IPS DF 19.7 (cell line): ENCODE data around the gene OR52K1.
"Not testable (repeated sequence)": the region's sequence is repeated elsewhere in the genome, so short reads cannot be mapped to it uniquely, and the experiment has no call there.

Experiments
- DNase-seq: peaks from one replicate; pipeline ENCODE4 v3.0.0-alpha.2; 2013; ENCODE audit warnings: low read depth, low spot score

Gene OR52K1

GRCh38 chr11:4491405-4491804 is 9.0 kb downstream of the OR52K1 start:
- not testable (repeated sequence) for DNase-seq

- DNase-seq, result no peak
These were observed 9.6 kb downstream of the OR52K1 start for GRCh38 chr11:4491878-4492606.

GRCh38 chr11:4493480-4493818 is 11.0 kb downstream of the OR52K1 start:
- no peak for DNase-seq

- no peak for DNase-seq
These were observed 13.0 kb downstream of the OR52K1 start for GRCh38 chr11:4495487-4495886.

- no peak for DNase-seq
These were observed 13.5 kb downstream of the OR52K1 start for GRCh38 chr11:4495986-4496385.

GRCh38 chr11:4496557-4497248 is 14.3 kb downstream of the OR52K1 start:
- DNase-seq, result no peak

- DNase-seq, result no peak
These were observed 26.4 kb downstream of the OR52K1 start for GRCh38 chr11:4508886-4509285.

- no peak for DNase-seq
These were observed 29.1 kb downstream of the OR52K1 start for GRCh38 chr11:4511282-4512245.

- DNase-seq, result no peak
These were observed 31.8 kb downstream of the OR52K1 start for GRCh38 chr11:4514196-4514595.

GRCh38 chr11:4522339-4522738 is 39.9 kb downstream of the OR52K1 start:
- no peak for DNase-seq

- DNase-seq, result no peak
These were observed 40.3 kb downstream of the OR52K1 start for GRCh38 chr11:4522752-4523151.

GRCh38 chr11:4523666-4524065 is 41.2 kb downstream of the OR52K1 start:
- DNase-seq, result no peak

GRCh38 chr11:4527926-4528325 is 45.5 kb downstream of the OR52K1 start:
- DNase-seq, result no peak

- DNase-seq, result not testable (repeated sequence)
These were observed 49.2 kb downstream of the OR52K1 start for GRCh38 chr11:4531686-4532085.

- no peak for DNase-seq
These were observed 57.3 kb downstream of the OR52K1 start for GRCh38 chr11:4539603-4540219.

GRCh38 chr11:4541071-4541470 is 58.6 kb downstream of the OR52K1 start:
- no peak for DNase-seq
